GM18867 (cell line): ENCODE results near the gene COMMD1.

ENCODE experiments used
- ATAC-seq: cut with Tn5 transposase; IDR thresholded peaks from one replicate; pipeline ENCODE4 v1.9.1; 2021; ENCODE audit warnings: mild to moderate bottlenecking, moderate library complexity; ENCODE audit not compliant: unreplicated experiment

COMMD1 gene

DNA sequence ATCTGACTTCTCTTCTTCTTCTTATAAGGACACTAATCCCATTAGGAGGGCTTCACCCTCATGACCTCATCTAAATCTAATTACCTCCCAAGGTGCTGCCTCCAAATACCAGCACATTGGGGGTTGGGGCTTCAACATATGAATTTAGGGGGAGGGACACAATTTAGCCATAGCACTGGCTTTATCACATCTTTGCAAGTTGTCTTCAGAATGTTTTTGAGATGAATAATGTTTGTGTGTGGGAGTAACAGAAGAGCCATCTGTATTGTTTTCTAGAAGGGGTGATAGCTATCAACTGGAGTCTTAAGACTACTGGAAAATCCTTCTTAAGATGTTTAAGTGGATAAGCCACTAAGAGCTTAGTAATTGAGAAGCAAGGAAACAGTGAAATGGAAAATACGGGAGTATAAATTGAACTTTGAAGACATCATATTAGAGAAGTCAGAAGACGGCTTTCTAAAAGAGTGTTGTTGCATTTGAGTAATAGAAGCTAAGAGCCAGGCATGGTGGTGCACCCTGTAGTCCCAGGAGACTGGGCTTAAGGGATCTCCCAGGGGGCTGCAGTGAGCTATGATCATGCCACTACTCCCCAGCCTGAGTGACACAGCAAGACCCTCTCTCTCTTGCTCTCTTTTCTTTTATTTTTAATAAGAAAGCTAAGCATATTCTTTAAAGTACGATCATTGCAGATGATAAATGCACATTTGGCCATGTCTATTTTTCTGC, 257.8 kb downstream of the COMMD1 start:
- ATAC-seq: no peak

DNA sequence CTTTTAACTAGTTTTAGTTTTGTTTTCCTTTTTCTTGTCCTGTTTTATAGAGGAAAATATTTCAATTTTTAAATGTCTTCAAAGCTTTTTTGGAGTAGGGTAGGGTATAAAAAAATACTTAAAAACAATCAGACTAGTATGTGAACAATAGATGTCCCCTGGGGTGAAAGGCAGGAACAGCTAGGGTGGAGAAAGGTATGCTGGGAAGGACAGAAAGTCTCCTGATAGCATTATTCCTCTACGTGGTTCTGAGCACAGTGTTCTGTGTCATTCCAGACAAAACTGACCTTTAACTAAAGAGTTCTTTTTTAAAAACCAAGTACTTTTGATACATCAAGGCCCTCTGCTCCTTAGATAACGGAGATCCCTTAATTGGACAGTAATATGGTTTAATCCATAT, 258.4 kb downstream of the COMMD1 start:
- no peak for ATAC-seq

- ATAC-seq: no peak
Observed at GRCh38 chr2:62175728-62176127, 270.3 kb downstream of the COMMD1 start.

DNA sequence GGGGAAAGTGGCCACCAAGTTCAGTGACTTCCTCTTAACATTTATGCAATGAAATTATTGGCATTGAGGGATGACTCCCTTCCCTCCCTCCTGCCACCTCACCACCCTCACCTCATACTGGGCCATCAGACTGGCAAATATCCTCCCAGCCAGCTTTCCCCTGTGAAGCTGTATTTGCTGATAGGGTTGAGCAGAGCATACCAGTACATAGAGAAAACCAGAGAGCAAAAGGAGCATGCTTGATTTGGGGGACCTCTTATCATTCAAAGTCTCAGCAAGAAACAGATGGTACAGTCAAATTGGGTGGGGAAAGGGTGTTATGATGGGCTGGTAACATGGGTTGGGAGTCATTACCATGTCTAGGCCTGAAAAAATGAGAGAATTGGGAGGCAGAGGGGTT, 271.3 kb downstream of the COMMD1 start:
- ATAC-seq: no peak

DNA sequence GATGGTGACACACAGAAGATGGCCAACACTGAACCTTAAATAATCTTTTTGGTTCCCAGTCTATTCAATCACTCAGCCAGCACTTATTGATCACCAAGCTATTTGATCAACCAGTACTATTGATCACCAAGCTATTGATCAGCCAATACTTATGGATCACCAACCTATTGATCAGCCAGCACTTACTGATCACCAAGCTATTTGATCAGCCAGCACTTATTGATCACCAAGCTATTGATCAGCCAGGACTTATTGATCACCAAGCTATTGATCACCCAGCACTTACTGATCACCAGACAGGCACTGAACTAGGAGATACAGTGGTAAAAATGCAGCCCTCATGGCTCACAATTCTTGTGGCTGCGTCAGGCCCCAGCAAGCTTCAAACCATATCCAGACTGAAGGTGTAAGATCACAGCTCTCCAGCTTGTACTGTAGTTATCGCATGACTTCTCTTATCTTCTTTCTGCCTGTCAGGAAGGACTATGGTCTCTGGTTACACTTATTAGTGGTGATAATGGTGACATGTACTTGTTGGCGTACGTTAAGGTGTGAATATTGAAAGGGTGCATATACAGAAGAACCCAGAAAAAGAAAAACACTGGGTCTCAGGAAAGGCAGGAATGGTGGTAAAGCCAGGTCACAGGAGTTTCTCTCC, 272.0 kb downstream of the COMMD1 start:
- ATAC-seq: no peak

GRCh38 chr2:62178741-62179271, 273.3 kb downstream of the COMMD1 start:
- ATAC-seq: no peak

- ATAC-seq: no peak
Observed at GRCh38 chr2:62180975-62181374, 275.5 kb downstream of the COMMD1 start.

- ATAC-seq: no peak
Observed at GRCh38 chr2:62181843-62182242, 276.4 kb downstream of the COMMD1 start.

DNA sequence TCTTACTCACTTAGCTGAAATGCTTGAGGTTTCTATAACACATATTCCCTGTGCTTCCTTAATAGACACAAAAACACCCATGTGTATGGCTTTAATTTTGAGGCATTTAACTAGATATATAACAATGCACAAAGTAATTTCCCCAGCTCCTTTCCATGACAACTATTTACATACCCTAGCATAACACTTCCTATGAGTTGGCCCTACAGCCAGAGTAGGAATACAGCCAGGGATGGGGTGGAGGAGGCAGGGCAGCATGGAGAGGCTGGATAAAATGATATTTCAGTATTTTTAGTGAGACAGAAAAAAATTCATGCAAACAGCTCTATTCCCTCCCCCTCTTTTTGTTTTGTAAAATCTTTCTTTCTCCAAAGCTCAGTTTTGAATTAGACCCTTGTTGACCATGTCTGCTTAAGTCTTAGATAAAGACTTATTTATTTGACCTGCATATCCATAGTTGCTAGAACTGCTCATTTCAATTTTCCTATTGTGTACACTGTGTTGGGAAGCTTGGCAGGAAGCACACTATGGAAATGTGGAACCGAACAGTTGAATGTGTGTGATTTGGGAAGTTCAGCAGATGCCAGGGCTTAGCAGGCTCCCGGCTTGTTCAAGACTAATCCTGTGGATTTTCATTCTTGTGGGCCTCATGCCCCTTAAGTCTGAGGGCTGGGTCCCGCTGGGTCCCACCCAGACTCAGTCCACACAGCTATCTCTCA, 279.2 kb downstream of the COMMD1 start:
- ATAC-seq: no peak
